ENCODE measurements around the gene SLC2A6.

The SLC2A6 gene, protein sequence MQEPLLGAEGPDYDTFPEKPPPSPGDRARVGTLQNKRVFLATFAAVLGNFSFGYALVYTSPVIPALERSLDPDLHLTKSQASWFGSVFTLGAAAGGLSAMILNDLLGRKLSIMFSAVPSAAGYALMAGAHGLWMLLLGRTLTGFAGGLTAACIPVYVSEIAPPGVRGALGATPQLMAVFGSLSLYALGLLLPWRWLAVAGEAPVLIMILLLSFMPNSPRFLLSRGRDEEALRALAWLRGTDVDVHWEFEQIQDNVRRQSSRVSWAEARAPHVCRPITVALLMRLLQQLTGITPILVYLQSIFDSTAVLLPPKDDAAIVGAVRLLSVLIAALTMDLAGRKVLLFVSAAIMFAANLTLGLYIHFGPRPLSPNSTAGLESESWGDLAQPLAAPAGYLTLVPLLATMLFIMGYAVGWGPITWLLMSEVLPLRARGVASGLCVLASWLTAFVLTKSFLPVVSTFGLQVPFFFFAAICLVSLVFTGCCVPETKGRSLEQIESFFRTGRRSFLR

GRCh38 chr9:133478851-133479711 is at the start of gene SLC2A6:
TSS of gene SLC2A6 (minus strand) at chr9:133479099. CDS start at chr9:133479059, 40 bp downstream.
- DNase-seq (ENCODE audit: low spot score) = peak; percentile 98

DNA sequence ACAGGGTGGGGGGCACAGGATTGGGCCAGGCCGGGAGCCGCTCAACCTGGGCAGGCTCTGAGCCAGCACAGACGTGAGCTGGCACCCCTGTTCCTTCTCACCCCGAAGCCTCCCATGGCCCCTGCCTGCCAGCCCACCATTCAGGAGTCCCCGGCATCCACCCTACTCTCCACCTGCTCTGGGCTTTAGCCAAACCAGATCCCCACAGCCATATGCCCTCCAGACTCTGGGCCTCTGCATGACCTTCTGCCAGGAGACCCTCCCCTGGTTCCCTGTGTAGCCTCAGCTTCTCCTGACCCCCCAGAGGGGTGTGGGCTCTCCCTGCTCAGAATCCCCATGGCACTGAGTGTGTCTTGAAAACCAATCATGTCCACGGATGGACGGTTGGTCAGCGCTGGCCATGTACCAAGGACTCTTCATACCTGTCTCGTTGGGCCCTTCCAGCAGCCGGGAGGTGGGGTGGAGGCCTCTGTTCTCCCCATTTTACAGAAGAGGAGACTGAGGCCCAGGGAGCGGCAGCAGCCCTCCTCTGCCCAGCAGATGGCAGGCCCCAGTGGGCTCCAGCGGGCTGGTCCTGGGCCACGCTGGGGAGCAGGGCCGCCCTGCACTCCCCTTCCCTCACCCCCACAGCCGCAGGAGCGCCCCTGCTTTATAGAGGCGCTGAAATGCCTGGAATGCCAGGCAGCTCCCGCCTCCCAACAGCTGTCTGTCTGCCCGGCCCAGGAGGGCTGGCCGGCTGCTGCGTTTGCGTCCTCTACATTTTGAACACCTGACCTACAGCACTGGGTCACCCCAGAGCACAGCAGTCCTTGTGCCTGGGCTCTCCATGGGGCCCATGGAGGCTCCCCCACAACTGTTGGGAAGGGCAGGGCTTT is 49.3 kb upstream of the SLC2A6 start:
- no peak for DNase-seq (ENCODE audit: low spot score)

- DNase-seq (ENCODE audit: low spot score) = no peak
Measured at GRCh38 chr9:133527444-133527920, 48.6 kb upstream of the SLC2A6 start.

DNA sequence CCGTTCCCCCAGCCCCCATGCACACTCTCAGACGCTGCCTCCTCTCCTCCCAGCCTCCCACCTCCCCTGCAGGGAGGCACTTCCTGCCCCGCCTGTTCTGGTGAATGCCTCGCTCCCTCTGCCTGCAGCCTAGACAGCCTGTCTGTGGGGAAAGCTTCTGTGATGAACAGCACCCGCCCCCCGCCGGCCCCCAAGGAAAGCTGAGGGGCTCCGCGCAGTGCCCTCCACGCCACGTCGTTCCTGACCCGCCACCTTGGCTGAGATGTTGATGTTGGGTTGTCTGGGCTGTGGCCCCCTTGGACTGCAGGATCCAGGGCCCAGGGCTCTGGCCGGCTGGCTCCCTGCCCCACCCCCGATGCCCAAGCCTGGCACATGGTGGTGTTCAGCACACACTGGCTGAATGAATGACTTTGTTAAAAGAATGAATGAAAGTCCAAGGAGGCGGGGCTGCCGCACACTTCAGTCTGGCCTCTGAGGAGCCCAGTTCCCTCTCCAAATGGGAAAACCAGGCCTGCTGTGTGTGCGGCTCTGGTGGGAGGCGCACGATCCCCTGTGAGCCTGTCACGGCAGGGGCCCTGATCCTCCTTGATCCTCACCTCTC is 47.9 kb upstream of the SLC2A6 start:
- no peak for DNase-seq (ENCODE audit: low spot score)

DNA sequence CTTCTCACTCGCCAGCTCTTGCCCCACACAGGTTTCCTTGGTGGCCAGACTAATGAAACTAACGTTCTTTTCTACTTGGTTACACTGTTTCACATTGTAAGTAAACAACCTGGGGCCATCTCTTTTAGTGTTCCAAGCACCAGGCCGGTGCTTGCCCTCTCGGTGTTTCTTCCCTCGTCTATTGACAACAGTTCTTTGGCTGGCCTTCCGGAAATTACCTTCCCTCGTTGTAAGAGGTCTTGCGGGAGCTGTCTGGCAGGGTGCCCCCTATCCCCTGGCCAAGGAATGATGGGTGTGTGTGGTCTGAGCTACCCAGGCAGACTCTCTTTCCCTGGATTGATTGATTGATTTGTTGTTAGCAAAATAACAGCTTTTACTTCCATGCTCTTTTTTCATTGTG is 46.8 kb upstream of the SLC2A6 start:
- no peak for DNase-seq (ENCODE audit: low spot score)

DNA sequence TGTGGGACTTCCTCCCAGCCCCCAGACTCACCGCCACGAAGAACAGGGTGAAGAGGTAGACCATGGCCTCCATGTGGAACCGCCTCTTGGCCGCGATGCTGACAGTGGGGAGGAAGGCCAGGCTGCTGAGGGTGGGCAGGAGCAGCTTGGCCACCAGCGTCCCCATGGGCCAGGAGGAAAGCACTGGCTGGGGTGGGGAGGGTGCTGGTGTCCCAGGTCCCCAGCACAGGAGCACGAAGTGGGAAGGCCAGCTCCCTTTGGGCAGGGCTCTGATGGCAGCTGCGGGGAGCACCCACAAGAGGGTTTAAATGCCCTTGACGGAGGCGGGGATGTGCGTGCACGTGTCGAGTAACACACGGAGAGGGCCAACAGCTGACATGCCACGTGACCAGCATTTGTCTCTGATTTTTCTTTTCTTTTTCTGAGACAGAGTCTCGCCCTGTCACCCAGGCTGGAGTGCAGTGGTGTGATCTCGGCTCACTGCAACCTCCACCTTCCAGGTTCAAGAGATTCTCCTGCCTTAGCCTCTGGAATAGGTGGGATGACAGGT is 45.9 kb upstream of the SLC2A6 start, which contains the start of gene MYMK:
Gene MYMK, minus strand, starts transcription at position 281 of the 550 bp plus-strand sequence. Its CDS starts 115 bp downstream, at position 166.
- DNase-seq (ENCODE audit: low spot score) = no peak

- DNase-seq (ENCODE audit: low spot score) = no peak
Measured at GRCh38 chr9:133524146-133524545, 45.2 kb upstream of the SLC2A6 start.

GRCh38 chr9:133523106-133523505 is 44.2 kb upstream of the SLC2A6 start:
- DNase-seq (ENCODE audit: low spot score) = no peak

DNA sequence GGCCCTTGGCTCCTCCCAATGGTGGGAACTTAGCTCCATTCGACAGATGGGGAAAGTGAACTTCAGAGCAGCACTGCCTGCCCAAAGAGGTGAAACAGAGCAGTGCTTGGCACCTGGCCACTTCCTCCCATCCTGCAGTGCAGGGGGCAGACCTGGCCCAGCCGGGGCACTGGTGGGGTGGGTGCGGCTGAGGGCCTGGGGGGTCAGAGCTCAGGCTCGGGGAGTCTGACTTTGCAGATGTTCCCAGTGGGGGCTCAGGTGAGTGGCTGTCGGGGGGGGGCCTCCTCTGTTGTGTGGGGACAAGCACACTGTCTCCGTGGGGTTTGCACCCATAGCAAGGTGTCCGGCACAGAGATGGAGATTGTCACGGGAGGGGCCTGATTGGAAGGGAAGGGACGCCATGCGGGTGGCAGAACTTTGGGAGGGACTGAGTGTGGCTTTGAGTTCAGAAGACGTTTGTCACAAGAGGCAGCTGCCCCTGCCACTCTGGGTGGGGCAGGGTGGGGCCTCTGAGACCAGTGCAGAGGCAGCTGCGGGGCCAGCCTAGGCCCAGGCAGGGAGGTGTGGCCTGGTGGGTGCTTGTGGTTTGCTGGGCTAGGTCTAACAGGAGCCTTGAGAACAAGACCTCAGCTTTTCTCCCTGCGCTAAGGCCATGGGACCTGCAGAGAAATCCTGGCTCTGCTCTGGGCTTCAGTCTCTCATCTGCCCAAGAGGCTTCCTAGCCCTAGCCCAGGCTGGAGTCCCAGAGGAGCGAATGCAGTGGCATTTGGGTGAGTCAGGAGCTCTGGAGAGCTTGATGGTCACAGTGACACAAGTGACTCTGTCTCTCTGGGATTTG is 43.4 kb upstream of the SLC2A6 start:
- no peak for DNase-seq (ENCODE audit: low spot score)

- no peak for DNase-seq (ENCODE audit: low spot score)
Measured at GRCh38 chr9:133521122-133522072, 42.5 kb upstream of the SLC2A6 start.

GRCh38 chr9:133520121-133520835 is 41.4 kb upstream of the SLC2A6 start:
- no peak for DNase-seq (ENCODE audit: low spot score)

DNA sequence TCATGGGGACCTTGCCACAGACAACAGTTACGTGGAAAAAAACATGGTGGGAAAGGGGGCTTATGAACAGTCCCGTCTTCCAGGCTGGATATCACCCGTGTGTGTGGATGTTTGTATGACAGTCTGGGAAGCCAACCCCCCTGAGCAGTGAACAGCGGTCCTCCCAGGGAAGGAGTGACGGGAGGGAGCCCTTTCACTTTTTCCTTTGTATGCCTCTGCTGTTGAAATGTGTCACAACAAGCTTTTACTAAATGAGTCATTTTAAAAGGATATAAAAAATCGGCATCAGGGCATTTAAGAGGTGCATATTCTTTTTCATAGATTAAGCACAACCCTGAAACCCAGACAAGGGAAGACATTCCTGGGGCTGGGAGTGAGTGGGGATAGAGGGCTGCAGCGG is 40.8 kb upstream of the SLC2A6 start:
- DNase-seq (ENCODE audit: low spot score) = no peak

GRCh38 chr9:133518706-133519449 is 40.0 kb upstream of the SLC2A6 start:
- DNase-seq (ENCODE audit: low spot score) = no peak

GRCh38 chr9:133518200-133518599 is 39.3 kb upstream of the SLC2A6 start:
- no peak for DNase-seq (ENCODE audit: low spot score)

- DNase-seq (ENCODE audit: low spot score) = no peak
Measured at GRCh38 chr9:133517711-133518110, 38.8 kb upstream of the SLC2A6 start.

- no peak for DNase-seq (ENCODE audit: low spot score)
Measured at GRCh38 chr9:133516961-133517350, 38.1 kb upstream of the SLC2A6 start.

DNA sequence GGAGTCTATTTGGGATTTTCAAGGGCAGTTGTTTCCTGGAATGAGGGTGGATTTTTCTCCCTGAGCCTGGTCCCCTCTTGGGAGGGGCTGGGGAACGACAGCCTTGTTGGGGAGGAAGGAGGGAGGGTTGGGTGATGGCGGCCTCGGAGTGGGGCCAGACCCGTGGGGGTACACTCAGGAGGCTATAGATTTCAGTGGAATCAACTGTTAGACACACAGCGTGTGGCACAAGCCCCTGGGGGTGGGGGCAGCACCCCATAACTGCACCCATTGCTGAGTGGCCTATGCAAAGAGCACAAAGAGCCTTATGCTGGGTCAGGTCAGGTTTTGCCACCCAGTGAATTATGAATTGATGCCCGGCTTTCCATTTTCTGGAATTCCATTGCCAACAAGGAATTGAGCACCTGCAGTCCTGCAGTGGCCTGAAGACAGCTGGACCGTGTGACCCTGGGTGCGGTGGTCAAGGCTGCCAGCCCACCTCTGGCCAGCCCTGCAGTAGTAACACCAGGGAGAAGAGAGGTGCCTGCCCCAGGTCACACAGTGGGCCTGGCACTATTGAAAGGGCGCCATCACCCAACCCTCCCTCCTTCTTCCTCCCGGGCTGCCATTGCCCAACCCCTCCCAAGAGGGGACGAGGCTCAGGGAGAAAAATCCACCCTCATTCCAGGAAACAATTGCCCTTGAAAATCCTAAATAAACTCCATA is 37.5 kb upstream of the SLC2A6 start:
- no peak for DNase-seq (ENCODE audit: low spot score)
